Loucy (cell line): ENCODE measurements around the gene STK35.

Experiments used
- H2AFZ ChIP-seq: fragments of 200-600 bp; sonication (generic); 2 replicates; pipeline ENCODE4 v1.6.0; 2016; ENCODE audit warnings: antibody characterized with exemption, mild to moderate bottlenecking, low read length, moderate library complexity
- H3F3A ChIP-seq: fragments of 200-600 bp; 2 replicates; pipeline ENCODE4 v1.6.0; 2016; ENCODE audit warnings: antibody characterized with exemption, low read depth, mild to moderate bottlenecking
- H3K27me3 ChIP-seq: fragments of 200-600 bp; sonication (generic); 2 replicates; pipeline ENCODE4 v1.6.1; 2014; ENCODE audit warnings: low read length, mild to moderate bottlenecking; ENCODE audit not compliant: insufficient read depth, poor library complexity, severe bottlenecking
- H3K36me3 ChIP-seq: fragments of 200-600 bp; sonication (generic); 2 replicates; pipeline ENCODE4 v1.6.1; 2016; ENCODE audit warnings: low read length; ENCODE audit not compliant: insufficient read depth
- H3K4me1 ChIP-seq: fragments of 200-600 bp; sonication (generic); 2 replicates; pipeline ENCODE4 v1.5.1; 2014; ENCODE audit warnings: low read length, mild to moderate bottlenecking; ENCODE audit not compliant: insufficient read depth, poor library complexity, severe bottlenecking
- H3K4me2 ChIP-seq: fragments of 200-600 bp; sonication (generic); 2 replicates; pipeline ENCODE4 v1.6.0; 2014; ENCODE audit warnings: antibody characterized with exemption, low read length, low read depth, mild to moderate bottlenecking; ENCODE audit not compliant: poor library complexity, severe bottlenecking
- H3K4me3 ChIP-seq: fragments of 200-600 bp; sonication (generic); 2 replicates; pipeline ENCODE4 v1.5.1; 2014; ENCODE audit warnings: low read length, mild to moderate bottlenecking, mixed read lengths; ENCODE audit not compliant: poor library complexity, severe bottlenecking
- H3K79me2 ChIP-seq: fragments of 200-600 bp; sonication (generic); 2 replicates; pipeline ENCODE4 v1.6.1; 2014; ENCODE audit warnings: low read length; ENCODE audit not compliant: insufficient read depth
- H3K9ac ChIP-seq: fragments of 200-600 bp; sonication (generic); 2 replicates; pipeline ENCODE4 v1.6.0; 2014; ENCODE audit warnings: mild to moderate bottlenecking, low read depth, low read length, moderate library complexity; ENCODE audit not compliant: poor library complexity, severe bottlenecking
- H3K9me2 ChIP-seq: fragments of 200-600 bp; sonication (generic); replicated peaks from 2 replicates; pipeline ENCODE4 v1.6.1; 2016; ENCODE audit warnings: low read depth, low read length, mixed read lengths
- H3K9me3 ChIP-seq: fragments of 200-600 bp; sonication (generic); 2 replicates; pipeline ENCODE4 v1.6.1; 2014; ENCODE audit warnings: mild to moderate bottlenecking, antibody characterized with exemption, low read length, low read depth; ENCODE audit not compliant: insufficient read depth
- H4K20me1 ChIP-seq: fragments of 200-600 bp; sonication (generic); 2 replicates; pipeline ENCODE4 v1.6.0; 2014; ENCODE audit warnings: antibody characterized with exemption, low read length, mild to moderate bottlenecking; ENCODE audit not compliant: insufficient read depth, poor library complexity, severe bottlenecking
- CTCF ChIP-seq: fragments of 200-600 bp; sonication (generic); conservative IDR thresholded peaks from 2 replicates; pipeline ENCODE4 v1.5.1; 2014; ENCODE audit warnings: mild to moderate bottlenecking, antibody characterized with exemption, low read length
- EZH2phosphoT487 ChIP-seq: fragments of 200-600 bp; IDR thresholded peaks from 2 replicates; pipeline ENCODE4 v1.6.1; 2018; ENCODE audit warnings: antibody characterized with exemption, mild to moderate bottlenecking, moderate library complexity, borderline replicate concordance

Gene STK35

GRCh38 chr20:2136275-2136674 is 34.6 kb downstream of the STK35 start:
- H3K36me3 ChIP-seq = peaks cover 11% of the 10 kb centered on the region; the same call in 1 of the 2 replicates
- H4K20me1 ChIP-seq = peaks cover 7% of the 10 kb centered on the region

GRCh38 chr20:2137552-2138201 is 36.0 kb downstream of the STK35 start:
- TF ChIP-seq CTCF (no peak), EZH2phosphoT487 (no peak)
- no peak overlapping the region for H3K9ac ChIP-seq
- H3K27me3 ChIP-seq = no peaks in the 10 kb centered on the region
- H3K9me3 ChIP-seq = no peaks in the 10 kb centered on the region
- H3K79me2 ChIP-seq = peaks cover 13% of the 10 kb centered on the region
- no peak overlapping the region for H2AFZ ChIP-seq
- H3F3A ChIP-seq = no peaks in the 10 kb centered on the region
- no peaks in the 10 kb centered on the region for H3K4me1 ChIP-seq
- H3K4me2 ChIP-seq = no peak overlapping the region
- peaks cover 7% of the 10 kb centered on the region; the same call in 1 of the 2 replicates for H3K36me3 ChIP-seq
- peaks cover 7% of the 10 kb centered on the region for H4K20me1 ChIP-seq
- H3K9me2 ChIP-seq = no peaks in the 10 kb centered on the region
- no peak overlapping the region for H3K4me3 ChIP-seq

More at GRCh38 chr20:2136275-2136674, 34.6 kb downstream of the STK35 start:
- H3K9me2 ChIP-seq = no peaks in the 10 kb centered on the region
- H3K4me2 ChIP-seq = no peak overlapping the region
- H3K27me3 ChIP-seq = no peaks in the 10 kb centered on the region
- H3F3A ChIP-seq = no peaks in the 10 kb centered on the region
- no peaks in the 10 kb centered on the region for H3K9me3 ChIP-seq
- peaks cover 21% of the 10 kb centered on the region for H3K79me2 ChIP-seq
- H3K4me3 ChIP-seq = no peak overlapping the region
- no peaks in the 10 kb centered on the region for H3K4me1 ChIP-seq
- H3K9ac ChIP-seq = no peak overlapping the region
- H2AFZ ChIP-seq = no peak overlapping the region
- no peak for TF ChIP-seq CTCF
- TF ChIP-seq EZH2phosphoT487 = no peak

GRCh38 chr20:2138396-2138795 is 36.8 kb downstream of the STK35 start:
- Histone ChIP-seq H3K27me3 (no peaks in the 10 kb centered on the region), H2AFZ (no peak overlapping the region), H3K9ac (no peak overlapping the region), H3F3A (no peaks in the 10 kb centered on the region), H3K4me2 (no peak overlapping the region), H3K9me2 (no peaks in the 10 kb centered on the region), H3K9me3 (no peaks in the 10 kb centered on the region), H3K79me2 (peaks cover 6% of the 10 kb centered on the region), H4K20me1 (peaks cover under 1% of the 10 kb centered on the region), H3K4me1 (no peaks in the 10 kb centered on the region), H3K4me3 (no peak overlapping the region), H3K36me3 (peaks cover 7% of the 10 kb centered on the region; the same call in 1 of the 2 replicates)
- no peak for TF ChIP-seq CTCF
- TF ChIP-seq EZH2phosphoT487 = no peak
